Skin of body (tissue), 2 donors: ENCODE data around the gene UBE2D4. TPM values are rescaled to one million over a fixed set of nuclear protein-coding genes. Genes with fewer than 3 reads are reported as not detected.
A peak's percentile ranks its signal among the peaks of the same experiment; 100 is the strongest.
"Not testable (repeated sequence)": the region's sequence is repeated elsewhere in the genome, so short reads cannot be mapped to it uniquely, and the experiment has no call there.

ENCODE experiments used
- DNase-seq: peaks from one replicate; lab custom pipeline; 2025; lab: John Stamatoyannopoulos, UW
- total RNA-seq: library from RNA; depleted of rRNA; stranded (reverse); fragments of >200 nt; gene quantifications from one replicate; pipeline ENCODE4 v1.2.3, GENCODE V29; 2014

UBE2D4 gene
- total RNA-seq, result 6.9 TPM

- DNase-seq, result peak; percentile 32
Observed at GRCh38 chr7:43925984-43926797, at the start of gene UBE2D4. TSS of gene UBE2D4 (plus strand) at chr7:43926436. CDS start at chr7:43926533, 97 bp downstream.

GRCh38 chr7:43876976-43877745, 49.1 kb upstream of the UBE2D4 start:
- DNase-seq, result no peak

- no peak for DNase-seq
Observed at GRCh38 chr7:43877968-43878864, 48.0 kb upstream of the UBE2D4 start.

- no peak for DNase-seq
Observed at GRCh38 chr7:43878867-43879266, 47.4 kb upstream of the UBE2D4 start.

DNA sequence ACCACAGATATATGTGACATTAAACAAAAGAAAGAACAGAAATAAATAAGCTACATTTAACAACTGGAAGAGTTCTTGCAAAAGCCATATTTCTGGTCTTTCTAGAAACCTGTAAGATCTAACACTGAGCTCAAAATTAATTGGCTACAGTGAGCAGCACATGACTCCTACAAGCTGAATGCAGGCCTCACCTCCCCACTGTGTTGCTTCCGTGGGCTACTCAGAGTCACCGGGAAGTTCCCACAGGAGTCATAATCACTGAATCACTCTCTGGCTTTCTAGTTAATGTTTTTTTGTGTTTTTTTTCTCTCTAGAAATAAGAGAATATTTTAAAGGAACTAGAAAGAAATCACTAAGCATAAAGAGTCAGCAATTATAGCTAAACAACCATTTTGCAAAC, 46.8 kb upstream of the UBE2D4 start:
- no peak for DNase-seq

DNA sequence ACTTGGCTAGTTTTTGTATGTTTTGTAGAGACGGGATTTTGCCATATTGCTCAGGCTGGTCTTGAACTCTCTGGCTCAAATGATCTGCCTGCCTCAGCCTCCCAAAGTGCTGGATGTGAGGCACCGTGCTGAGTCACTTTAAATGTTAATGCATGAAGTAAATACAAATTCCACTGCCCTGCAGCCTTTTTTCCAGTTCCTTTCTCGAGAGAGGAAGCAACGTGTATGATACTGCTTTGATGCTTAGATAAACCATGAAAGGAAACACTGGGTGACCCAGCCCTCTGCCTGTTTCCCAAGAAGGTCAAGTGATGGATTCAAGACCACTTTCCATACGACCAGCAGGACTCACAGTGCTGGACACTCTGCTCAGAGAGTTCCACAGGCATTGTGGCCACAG, 45.6 kb upstream of the UBE2D4 start:
- DNase-seq, result no peak

DNA sequence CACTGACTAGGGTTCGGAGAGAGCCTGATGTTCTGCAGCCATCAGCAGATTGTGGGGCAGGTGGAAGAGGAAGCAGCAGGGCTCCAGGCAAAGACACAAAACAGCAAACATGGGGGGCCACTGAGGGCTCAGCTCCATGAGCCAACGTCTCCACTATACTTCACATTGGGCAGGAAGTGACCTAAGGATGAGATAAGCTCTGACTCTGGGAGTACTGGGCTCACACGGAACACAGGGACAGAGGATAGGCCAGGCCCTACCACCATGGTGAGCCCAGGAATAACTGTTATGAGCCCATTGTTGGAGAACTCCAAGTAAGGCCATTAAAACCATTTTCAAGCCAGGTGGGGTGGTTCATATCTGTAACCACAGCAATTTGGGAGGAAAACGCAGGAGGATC, 42.0 kb upstream of the UBE2D4 start:
- DNase-seq, result no peak

DNA sequence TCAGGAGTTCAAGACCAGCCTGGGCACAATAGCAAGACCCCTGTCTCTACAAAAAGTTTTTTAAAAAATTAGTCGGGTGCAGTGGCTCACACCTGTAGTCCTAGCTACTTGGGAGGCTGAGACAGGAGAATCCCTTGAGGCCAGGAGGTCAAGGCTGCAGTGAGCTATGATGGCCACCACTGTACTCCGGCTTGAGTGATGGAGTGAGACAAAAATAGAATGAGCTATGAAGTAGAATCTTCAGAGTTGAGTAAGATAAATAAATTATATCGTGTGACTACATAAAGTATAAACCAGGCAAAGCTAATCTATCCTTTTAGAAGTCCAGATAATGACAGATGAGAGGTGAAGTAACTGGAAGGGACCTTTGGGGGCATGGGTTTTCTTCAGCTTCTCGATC, 41.6 kb upstream of the UBE2D4 start:
- DNase-seq, result no peak

DNA sequence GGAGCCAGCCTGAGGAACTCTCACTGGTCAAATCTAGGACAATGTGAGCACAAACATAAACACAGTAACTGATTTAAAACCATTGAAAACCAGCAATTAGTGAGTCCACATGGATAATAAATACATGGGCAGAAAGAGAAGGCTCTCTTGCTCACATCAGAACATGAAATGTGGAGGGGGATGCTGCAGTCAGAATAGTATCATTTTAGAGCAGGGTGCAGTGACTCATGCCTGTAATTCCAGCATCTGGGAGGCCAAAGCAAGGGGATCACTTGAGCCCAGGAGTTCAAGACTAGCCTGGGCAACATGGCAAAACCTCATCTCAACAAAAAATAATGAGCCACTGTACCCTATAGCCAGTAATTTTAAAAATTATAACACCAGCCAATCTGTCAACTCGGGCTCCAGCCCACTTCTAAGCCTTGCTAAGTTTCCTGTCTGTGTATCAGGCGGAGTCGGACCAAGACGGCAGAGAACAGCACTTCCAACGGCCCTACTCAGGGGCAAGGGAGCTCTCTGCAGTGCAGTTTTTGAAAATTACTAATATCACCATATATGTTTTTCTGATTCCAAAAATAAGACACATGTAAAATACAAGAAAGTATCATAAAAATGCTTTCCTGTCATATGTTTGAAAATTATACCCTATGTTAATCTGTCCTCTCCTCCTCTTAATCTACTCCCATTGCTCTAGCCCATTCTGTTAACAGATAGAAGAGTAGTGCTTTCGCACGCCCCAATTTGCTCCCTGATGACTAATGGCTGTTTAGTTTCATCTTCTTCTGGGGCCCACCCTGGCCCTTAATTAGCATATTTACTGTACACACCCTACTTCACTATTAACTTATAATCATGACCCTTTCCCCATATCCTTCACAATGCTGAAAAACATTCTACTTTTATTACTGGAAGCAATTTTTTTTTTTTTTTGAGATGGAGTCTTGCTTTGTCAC, 37.0 kb upstream of the UBE2D4 start:
- DNase-seq, result no peak

DNA sequence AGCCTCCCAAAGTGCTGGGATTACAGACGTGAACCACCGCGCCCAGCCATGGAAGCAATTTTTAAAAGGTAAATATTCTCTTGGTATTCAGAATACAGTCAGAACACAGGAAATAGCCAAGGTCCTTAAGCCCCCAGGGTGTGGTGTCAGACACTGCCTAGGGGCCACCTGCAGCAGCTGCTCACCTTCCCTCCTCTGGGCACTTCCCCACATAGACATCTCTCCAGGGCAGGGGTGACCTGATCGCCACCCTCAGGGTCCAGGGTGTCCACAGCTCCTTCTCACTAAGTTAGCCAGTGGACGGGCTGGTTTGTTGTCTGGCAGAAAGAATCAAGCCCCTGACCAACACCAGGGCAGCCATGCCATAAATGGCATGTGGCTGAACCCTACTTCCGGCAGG, 35.8 kb upstream of the UBE2D4 start:
- DNase-seq, result no peak

- DNase-seq, result no peak
Observed at GRCh38 chr7:43891069-43891955, 34.9 kb upstream of the UBE2D4 start.

GRCh38 chr7:43895847-43896415, 30.3 kb upstream of the UBE2D4 start:
- no peak for DNase-seq

DNA sequence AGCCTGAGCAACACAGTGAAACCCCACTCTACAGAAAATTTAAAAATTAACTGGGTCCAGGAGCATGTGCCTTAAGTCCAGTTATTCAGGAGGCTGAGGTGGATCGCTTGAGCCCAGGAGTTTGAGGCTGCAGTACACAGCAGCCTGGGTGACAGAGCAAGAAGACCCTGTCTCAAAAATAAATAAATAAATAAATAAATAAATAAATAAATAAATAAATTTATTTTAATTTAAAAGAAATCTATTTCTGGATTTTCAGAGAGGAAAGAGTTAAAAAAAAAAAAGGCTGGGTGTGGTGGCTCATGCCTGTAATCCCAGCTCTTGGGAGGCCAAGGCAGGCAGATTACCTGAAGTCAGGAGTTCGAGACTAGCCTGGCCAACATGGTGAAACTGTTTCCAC, 27.7 kb upstream of the UBE2D4 start:
- DNase-seq, result not testable (repeated sequence)

- DNase-seq, result no peak
Observed at GRCh38 chr7:43902542-43903054, 23.6 kb upstream of the UBE2D4 start.

GRCh38 chr7:43904533-43905208, 21.6 kb upstream of the UBE2D4 start:
- no peak for DNase-seq

DNA sequence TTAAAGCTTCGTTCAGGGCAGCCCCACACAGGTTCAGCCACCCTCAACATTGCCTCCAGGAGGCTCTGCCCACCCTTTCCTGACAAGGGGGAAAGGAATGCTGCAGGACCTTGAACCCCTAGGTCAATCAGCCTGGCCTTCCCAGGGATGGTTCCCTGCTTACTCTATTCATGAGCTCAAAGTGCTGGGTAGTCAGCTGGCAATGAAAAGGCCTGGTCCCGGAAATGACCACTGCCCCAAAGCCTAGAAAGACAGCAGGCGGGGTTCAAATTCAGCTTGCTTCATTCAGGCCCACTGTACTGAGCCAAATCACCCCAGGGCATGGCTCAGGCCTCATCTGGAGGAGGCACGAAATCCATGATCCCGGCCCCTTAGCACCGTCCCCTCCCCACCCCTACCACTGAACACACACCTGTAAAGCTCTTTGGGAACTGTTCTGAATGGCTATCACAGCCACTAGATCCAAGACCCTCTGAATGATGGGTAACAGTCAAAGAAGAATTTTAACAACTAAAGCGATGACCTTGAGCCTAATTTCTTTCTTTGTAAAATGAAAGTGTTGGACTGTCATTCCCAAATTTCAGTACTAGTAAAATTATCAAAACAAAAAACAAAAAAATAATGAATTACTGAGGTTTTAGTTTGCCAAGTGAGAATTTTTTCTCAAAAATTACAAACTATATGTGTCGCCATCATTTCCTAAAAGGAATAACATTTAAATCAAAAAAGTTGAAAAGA, 20.9 kb upstream of the UBE2D4 start:
- no peak for DNase-seq

GRCh38 chr7:43905956-43906330, 20.3 kb upstream of the UBE2D4 start:
- peak; percentile 28 for DNase-seq
